Chondrocyte (in vitro differentiated cells): Measurements from ENCODE around the gene RAPGEF6. TPM values are rescaled to one million over a fixed set of nuclear protein-coding genes. Genes with fewer than 3 reads are reported as not detected.

Experiments
- DNase-seq: peaks from one replicate; pipeline ENCODE4 v3.0.0; 2021; ENCODE audit warnings: mixed read lengths, low spot score
- H3K27ac Mint-ChIP-seq: one replicate; pipeline ENCODE4 v1.8.0; 2021; ENCODE audit warnings: mild to moderate bottlenecking, moderate library complexity, mixed read lengths; ENCODE audit not compliant: unreplicated experiment
- H3K27me3 Mint-ChIP-seq: 2 replicates; pipeline ENCODE4 v1.8.0; 2021; ENCODE audit warnings: low read depth, mixed read lengths
- H3K36me3 Mint-ChIP-seq: 2 replicates; pipeline ENCODE4 v1.8.0; 2021; ENCODE audit warnings: low read depth, mixed read lengths
- H3K4me1 Mint-ChIP-seq: 2 replicates; pipeline ENCODE4 v1.8.0; 2021; ENCODE audit warnings: low read depth, mild to moderate bottlenecking, mixed read lengths
- H3K4me3 Mint-ChIP-seq: one replicate; pipeline ENCODE4 v1.8.0; 2021; ENCODE audit warnings: mild to moderate bottlenecking, moderate library complexity, mixed read lengths; ENCODE audit not compliant: unreplicated experiment
- H3K9me3 Mint-ChIP-seq: 2 replicates; pipeline ENCODE4 v1.8.0; 2021; ENCODE audit warnings: low read depth, mixed read lengths
- CTCF ChIP-seq: fragments of 200-600 bp; sonication (generic); IDR thresholded peaks from 2 replicates; pipeline ENCODE4 v1.5.0; 2021; ENCODE audit warnings: antibody characterized with exemption, mild to moderate bottlenecking, moderate library complexity
- total RNA-seq: library from RNA; stranded (reverse); gene quantifications from 3 replicates; pipeline ENCODE4 v1.2.1, GENCODE V29; 2021

Gene RAPGEF6
- total RNA-seq, 1 donor from 2014 or later, result 13.6 TPM

- H3K36me3 Mint-ChIP-seq, result peaks cover 6% of the 10 kb centered on the region
- DNase-seq, result no peak
- H3K9me3 Mint-ChIP-seq, result no peaks in the 10 kb centered on the region
- no peak for TF ChIP-seq CTCF
- H3K27ac Mint-ChIP-seq, result no peak overlapping the region
- H3K27me3 Mint-ChIP-seq, result no peaks in the 10 kb centered on the region
- H3K4me1 Mint-ChIP-seq, result no peaks in the 10 kb centered on the region
- no peak overlapping the region for H3K4me3 Mint-ChIP-seq
Measured at GRCh38 chr5:131460867-131461572, 174.0 kb downstream of the RAPGEF6 start.

GRCh38 chr5:131460133-131460532, 174.9 kb downstream of the RAPGEF6 start:
- Mint-ChIP-seq H3K4me3 (no peak overlapping the region), H3K27me3 (no peaks in the 10 kb centered on the region), H3K27ac (no peak overlapping the region), H3K4me1 (no peaks in the 10 kb centered on the region), H3K36me3 (peaks cover 6% of the 10 kb centered on the region), H3K9me3 (no peaks in the 10 kb centered on the region)
- no peak for TF ChIP-seq CTCF
- DNase-seq, result no peak

- Mint-ChIP-seq H3K9me3 (no peaks in the 10 kb centered on the region), H3K27ac (no peak overlapping the region), H3K4me3 (no peak overlapping the region), H3K27me3 (no peaks in the 10 kb centered on the region), H3K36me3 (peaks cover 11% of the 10 kb centered on the region), H3K4me1 (peaks cover under 1% of the 10 kb centered on the region)
- DNase-seq, result no peak
- TF ChIP-seq CTCF, result no peak
Measured at GRCh38 chr5:131459216-131459615, 175.8 kb downstream of the RAPGEF6 start.

GRCh38 chr5:131457193-131457592, 177.8 kb downstream of the RAPGEF6 start:
- Mint-ChIP-seq H3K36me3 (peaks cover 8% of the 10 kb centered on the region), H3K9me3 (no peaks in the 10 kb centered on the region), H3K4me3 (no peak overlapping the region), H3K27me3 (no peaks in the 10 kb centered on the region), H3K4me1 (peaks cover 8% of the 10 kb centered on the region), H3K27ac (no peak overlapping the region)
- no peak for DNase-seq
- no peak for TF ChIP-seq CTCF

GRCh38 chr5:131450941-131451340, 184.1 kb downstream of the RAPGEF6 start:
- H3K36me3 Mint-ChIP-seq, result peaks cover 7% of the 10 kb centered on the region
- TF ChIP-seq CTCF, result no peak
- H3K27ac Mint-ChIP-seq, result no peak overlapping the region

More at GRCh38 chr5:131450941-131451340, 184.1 kb downstream of the RAPGEF6 start:
- H3K4me1 Mint-ChIP-seq, result peaks cover 8% of the 10 kb centered on the region
- H3K27me3 Mint-ChIP-seq, result no peaks in the 10 kb centered on the region
- no peak for DNase-seq
- H3K9me3 Mint-ChIP-seq, result no peaks in the 10 kb centered on the region
- H3K4me3 Mint-ChIP-seq, result no peak overlapping the region
